RWPE1 (cell line): Measurements from ENCODE around the gene STPG1.
A peak's percentile ranks its signal among the peaks of the same experiment; 100 is the strongest.
"Not testable (repeated sequence)": the region's sequence is repeated elsewhere in the genome, so short reads cannot be mapped to it uniquely, and the experiment has no call there.

ENCODE experiments used
- CTCF ChIA-PET: fragments of 350-600 bp; sonication (Branson Sonifier 250); formaldehyde crosslinking; extraction: SDS; loops from one replicate; lab custom pipeline; 2021; lab: Yijun Ruan, JAX
- POLR2A ChIA-PET: fragments of 400-600 bp; formaldehyde crosslinking; extraction: SDS; loops from one replicate; lab custom pipeline; 2020; ENCODE audit warnings: antibody characterized with exemption; ENCODE audit not compliant: low non-redundant PET; lab: Yijun Ruan, JAX
- DNase-seq: peaks from one replicate; pipeline ENCODE4 v3.0.0; 2012; ENCODE audit warnings: low spot score
- H3K27ac ChIP-seq: fragments of 450-650 bp; 2 replicates; pipeline ENCODE4 v1.5.1; 2017
- TF ChIP-seq, protein P1 (sequence below): fragments of 450-650 bp; conservative IDR thresholded peaks from 2 replicates; pipeline ENCODE4 v1.5.1; 2017; ENCODE audit warnings: low read depth, mild to moderate bottlenecking

The STPG1 gene, protein sequence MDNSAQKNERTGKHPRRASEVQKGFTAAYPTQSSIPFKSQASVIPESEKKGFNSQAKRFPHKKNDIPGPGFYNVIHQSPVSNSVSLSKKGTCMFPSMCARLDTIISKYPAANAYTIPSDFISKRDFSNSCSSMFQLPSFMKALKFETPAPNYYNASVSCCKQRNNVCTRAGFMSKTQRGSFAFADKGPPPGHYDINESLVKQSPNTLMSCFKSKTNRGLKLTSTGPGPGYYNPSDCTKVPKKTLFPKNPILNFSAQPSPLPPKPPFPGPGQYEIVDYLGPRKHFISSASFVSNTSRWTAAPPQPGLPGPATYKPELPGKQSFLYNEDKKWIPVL

DNA sequence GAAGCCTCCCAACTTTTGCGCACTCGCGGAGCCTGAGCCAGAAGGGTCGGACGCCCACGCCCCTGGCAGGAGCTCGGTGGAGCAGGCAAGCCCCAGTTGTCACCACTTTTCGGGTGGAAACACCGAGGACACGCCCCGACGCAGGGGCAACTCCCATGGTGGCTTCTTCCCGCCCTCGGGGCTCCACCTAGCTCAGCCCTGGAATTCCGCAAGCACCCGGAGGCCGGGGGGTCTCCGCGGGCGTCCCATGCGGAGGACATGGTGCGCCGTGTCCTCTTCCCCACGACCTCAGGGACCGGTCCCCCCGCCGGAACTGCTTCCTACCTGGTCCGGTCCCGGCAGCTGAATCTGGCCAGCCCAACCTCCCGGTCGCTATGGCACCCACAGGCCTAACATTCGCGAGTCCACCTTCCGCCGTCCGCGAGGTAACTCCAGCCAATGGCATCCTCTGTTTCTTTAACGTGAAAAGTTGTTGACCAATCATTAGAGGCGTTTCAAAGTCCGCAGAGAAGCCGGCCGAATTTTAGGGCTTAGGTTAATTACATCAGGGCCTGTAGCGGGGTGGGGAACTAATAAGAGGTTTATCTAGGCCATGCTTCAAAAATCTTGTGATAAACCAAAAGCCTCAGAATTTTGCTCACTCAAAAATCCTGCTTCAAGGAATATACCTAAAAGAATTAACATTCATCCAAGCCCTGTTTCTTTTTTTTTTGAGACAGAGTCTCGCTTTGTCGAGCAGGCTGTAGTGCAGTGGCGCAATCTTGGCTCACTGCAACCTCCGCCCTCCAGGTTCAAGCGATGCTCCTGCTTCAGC lies at the start of gene STPG1:
Gene STPG1, minus strand, starts transcription at position 433 of the 814 bp plus-strand sequence. CDS start 12,394 bp downstream, outside the sequence.
- peak within 1 kb of the TSS; percentile 86 for H3K27ac ChIP-seq
- DNase-seq, result peak; percentile 99
- CTCF ChIA-PET, result interaction anchor here (0.6 to 1.1 kb wide), 3 partner anchors 22 to 216 kb away, joined by 3 to 6 read pairs (median 5); no protein-coding TSS in a partner anchor
- TF ChIP-seq, protein P1, sequence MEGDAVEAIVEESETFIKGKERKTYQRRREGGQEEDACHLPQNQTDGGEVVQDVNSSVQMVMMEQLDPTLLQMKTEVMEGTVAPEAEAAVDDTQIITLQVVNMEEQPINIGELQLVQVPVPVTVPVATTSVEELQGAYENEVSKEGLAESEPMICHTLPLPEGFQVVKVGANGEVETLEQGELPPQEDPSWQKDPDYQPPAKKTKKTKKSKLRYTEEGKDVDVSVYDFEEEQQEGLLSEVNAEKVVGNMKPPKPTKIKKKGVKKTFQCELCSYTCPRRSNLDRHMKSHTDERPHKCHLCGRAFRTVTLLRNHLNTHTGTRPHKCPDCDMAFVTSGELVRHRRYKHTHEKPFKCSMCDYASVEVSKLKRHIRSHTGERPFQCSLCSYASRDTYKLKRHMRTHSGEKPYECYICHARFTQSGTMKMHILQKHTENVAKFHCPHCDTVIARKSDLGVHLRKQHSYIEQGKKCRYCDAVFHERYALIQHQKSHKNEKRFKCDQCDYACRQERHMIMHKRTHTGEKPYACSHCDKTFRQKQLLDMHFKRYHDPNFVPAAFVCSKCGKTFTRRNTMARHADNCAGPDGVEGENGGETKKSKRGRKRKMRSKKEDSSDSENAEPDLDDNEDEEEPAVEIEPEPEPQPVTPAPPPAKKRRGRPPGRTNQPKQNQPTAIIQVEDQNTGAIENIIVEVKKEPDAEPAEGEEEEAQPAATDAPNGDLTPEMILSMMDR, result no peak
- POLR2A ChIA-PET, result no interaction called here

DNA sequence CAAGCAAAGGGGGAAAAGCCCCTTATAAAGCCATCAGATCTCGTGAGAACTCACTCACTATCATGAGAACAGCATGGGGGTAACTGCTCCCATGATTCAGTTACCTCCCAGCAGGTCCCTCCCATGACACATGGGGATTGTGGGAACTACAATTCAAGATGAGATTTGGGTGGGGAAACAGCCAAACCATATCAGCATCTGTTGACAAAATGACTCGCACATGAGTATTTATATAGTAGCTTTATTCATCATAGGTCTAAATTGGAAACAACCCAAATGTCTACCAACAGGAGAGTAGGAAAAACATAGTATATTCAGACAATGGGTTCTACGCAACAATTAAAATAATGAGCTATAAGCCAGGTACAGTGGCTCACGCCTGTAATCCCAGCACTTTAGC lies 48.5 kb upstream of the STPG1 start:
- CTCF ChIA-PET, DNase-seq, H3K27ac ChIP-seq: not testable (repeated sequence)
- POLR2A ChIA-PET, result interaction anchor here (0.7 kb wide), 1 partner anchor 32 kb away, joined by 3 read pairs; no protein-coding TSS in a partner anchor

DNA sequence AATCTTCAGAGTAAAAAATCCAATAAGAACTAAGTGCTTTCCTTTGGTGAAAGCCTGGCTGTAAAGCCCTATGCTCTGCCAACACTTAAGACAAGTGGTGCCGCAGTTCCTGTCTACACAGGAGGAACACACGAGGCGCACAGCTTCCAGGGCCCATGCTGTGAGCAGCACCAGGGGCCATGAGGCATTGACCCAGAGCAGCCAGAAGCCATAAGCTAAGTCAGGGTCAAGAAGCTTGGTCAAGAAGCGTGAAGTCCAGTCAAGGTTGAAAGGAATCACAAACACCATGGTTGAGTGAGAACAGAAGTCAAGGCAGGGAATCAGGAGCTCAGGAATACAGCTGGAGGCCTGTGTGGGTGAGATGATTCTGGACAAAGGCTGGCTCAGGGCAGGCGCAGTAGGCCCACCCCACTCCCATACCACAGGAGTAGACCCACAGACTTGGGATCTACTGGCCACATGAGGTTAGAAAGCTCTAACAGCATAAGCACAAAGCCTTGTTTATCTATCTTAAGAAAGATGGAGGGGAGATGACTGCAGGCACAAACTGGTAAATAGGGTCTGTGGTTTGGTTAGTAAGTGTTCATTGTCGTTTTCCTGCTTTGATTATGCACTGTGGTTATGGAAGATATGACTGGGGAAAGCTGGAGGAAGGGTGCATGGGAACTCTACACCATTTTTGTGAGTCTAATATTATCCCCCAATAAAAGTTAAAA lies 46.1 kb upstream of the STPG1 start:
- ChIA-PET CTCF (interaction anchor here (0.5 kb wide), 1 partner anchor 18 kb away, joined by 3 read pairs; no protein-coding TSS in a partner anchor), POLR2A (no interaction called here)
- no peak overlapping the region for H3K27ac ChIP-seq
- DNase-seq, result no peak
- TF ChIP-seq, protein P1, result no peak

DNA sequence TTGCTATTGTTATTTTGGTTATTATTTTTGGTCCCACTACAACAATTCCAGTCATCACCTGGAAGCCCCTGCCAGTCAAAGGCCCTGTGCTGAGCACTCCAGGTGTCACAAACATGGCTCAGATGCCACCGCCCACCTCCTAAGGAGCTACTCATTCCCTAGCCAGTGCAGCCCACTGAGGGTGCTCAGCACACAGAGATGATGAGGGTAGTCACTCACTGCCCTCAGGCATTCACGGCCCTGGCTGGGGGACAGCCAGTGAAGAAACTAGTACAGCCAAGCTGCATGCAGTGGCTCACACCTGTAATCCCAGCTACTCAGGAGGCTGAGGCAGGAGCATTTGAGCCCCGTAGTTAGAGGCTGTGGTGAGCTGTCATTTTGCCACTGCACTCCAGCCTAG lies 44.3 kb upstream of the STPG1 start:
- no peak for DNase-seq
- ChIA-PET POLR2A (interaction anchor here (1.0 kb wide), 1 partner anchor 44 kb away, joined by 3 read pairs; no protein-coding TSS in a partner anchor), CTCF (interaction anchor here (1.0 kb wide), 1 partner anchor 15 kb away, joined by 3 read pairs; no protein-coding TSS in a partner anchor)
- H3K27ac ChIP-seq, result no peak overlapping the region
- TF ChIP-seq, protein P1, result no peak

DNA sequence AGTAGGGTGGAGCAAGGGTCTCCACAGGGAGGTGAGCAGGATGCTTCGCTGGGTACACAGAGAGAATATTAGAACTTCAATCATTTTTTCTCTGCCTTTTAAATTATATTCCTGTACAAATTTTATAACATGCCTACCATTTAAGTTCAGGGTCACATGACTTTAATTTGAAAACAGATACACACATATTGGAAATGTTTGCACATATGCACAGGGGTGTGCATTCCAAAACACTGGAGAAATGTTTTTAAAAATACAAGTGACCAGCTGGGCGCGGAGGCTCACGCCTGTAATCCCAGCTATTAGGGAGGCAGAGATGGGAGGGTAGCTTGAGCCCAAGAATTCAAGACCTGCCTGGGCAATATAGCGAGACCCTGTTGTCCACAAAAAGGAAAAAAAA lies 41.7 kb upstream of the STPG1 start:
- POLR2A ChIA-PET, result no interaction called here
- no peak for DNase-seq

DNA sequence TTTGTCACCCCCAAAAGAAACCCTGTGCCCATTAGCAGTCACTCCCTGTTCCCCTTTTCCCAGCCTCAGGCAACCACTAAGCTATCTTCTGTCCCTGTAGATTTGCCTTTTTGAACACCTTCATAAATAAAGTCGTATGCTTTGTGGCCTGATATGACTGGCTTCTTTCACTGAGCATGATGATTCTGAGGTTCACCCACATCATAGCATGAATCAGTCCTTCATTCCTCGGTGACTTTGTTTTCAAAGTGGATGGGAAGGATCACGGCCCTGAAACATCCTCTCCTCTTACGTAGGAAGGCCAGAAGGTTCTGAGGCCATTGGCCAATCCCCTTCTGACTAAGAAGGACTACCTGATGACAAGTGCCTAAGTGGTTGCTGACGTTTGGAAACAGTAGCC lies 41.1 kb upstream of the STPG1 start:
- no peak overlapping the region for H3K27ac ChIP-seq
- TF ChIP-seq, protein P1, result no peak
- no peak for DNase-seq
- ChIA-PET POLR2A (no interaction called here), CTCF (no interaction called here)

More for the DNA sequence above, 41.7 kb upstream of the STPG1 start:
- TF ChIP-seq, protein P1, result no peak
- no peak overlapping the region for H3K27ac ChIP-seq
- CTCF ChIA-PET, result no interaction called here
